HEK293T (cell line): ENCODE measurements around the gene CRLF1.

Experiments
- ARNT ChIP-seq: fragments of 450-650 bp; IDR thresholded peaks from 2 replicates; pipeline ENCODE4 v1.6.1; 2017; ENCODE audit warnings: mild to moderate bottlenecking
- FOXA1 ChIP-seq: fragments of 450-650 bp; IDR thresholded peaks from 2 replicates; pipeline ENCODE4 v1.6.1; 2016; ENCODE audit warnings: mild to moderate bottlenecking
- FOXM1 ChIP-seq: fragments of 450-650 bp; IDR thresholded peaks from 2 replicates; pipeline ENCODE4 v1.6.1; 2017; ENCODE audit warnings: mild to moderate bottlenecking, borderline replicate concordance
- HDGF ChIP-seq: fragments of 450-650 bp; IDR thresholded peaks from 2 replicates; pipeline ENCODE4 v1.6.1; 2017; ENCODE audit warnings: antibody characterized with exemption, borderline replicate concordance
- L3MBTL2 ChIP-seq: fragments of 450-650 bp; conservative IDR thresholded peaks from 2 replicates; pipeline ENCODE4 v1.6.1; 2016; ENCODE audit warnings: mild to moderate bottlenecking
- SP1 ChIP-seq: fragments of 450-650 bp; IDR thresholded peaks from 2 replicates; pipeline ENCODE4 v1.6.1; 2017
- TARDBP ChIP-seq: fragments of 450-650 bp; IDR thresholded peaks from 2 replicates; pipeline ENCODE4 v1.6.1; 2016
- ZNF384 ChIP-seq: fragments of 450-650 bp; IDR thresholded peaks from 2 replicates; pipeline ENCODE4 v1.6.1; 2016
- TF ChIP-seq, protein P1 (sequence below): fragments of 450-650 bp; IDR thresholded peaks from 2 replicates; pipeline ENCODE4 v1.6.1; 2016

DNA sequence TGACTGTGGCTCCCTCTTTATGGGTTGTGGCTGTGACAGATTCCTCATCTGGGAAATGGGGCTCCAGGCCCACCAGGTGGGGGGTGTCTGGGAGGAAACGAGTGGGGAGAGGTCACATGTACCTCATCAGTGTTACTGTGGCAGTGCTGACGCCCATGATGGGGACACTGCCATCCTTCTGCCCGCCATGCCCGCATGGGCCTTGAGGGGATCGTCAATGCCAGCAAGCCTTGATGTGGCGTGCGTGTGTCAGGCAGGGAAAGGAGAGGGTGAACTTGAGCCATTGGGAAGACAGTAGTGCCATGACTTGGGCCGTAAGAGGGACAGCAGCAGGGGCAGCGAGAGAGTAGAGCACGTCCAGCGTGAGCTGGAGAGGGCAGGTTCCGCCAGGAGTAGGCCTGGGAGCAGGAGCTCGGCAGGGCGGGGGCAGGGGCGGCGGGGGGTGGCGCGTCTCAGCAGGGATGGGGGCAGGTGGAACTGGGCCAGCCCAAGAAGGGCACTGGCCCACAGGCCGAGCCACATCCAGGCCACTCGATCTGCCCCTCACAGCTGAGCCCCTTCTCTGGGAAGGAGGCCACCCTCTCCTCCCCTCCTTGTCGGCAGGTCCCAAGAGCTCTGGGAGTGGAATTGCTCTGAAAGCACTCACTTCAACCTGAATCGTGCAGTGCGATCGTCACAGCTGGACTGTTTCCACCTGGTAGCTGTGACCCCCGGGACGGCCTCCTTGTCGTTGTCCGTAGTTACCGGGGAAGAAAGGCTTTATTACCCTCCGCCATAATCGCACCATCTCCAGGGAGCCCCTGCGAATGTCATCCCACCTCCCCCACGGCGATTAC is 40.2 kb upstream of the CRLF1 start:
- TF ChIP-seq FOXM1, result no peak
- TF ChIP-seq, protein P1, sequence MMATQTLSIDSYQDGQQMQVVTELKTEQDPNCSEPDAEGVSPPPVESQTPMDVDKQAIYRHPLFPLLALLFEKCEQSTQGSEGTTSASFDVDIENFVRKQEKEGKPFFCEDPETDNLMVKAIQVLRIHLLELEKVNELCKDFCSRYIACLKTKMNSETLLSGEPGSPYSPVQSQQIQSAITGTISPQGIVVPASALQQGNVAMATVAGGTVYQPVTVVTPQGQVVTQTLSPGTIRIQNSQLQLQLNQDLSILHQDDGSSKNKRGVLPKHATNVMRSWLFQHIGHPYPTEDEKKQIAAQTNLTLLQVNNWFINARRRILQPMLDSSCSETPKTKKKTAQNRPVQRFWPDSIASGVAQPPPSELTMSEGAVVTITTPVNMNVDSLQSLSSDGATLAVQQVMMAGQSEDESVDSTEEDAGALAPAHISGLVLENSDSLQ, result no peak
- no peak for TF ChIP-seq TARDBP
- TF ChIP-seq HDGF, result no peak
- no peak for TF ChIP-seq ARNT
- TF ChIP-seq L3MBTL2, result no peak
- TF ChIP-seq FOXA1, result no peak
- no peak for TF ChIP-seq ZNF384
- TF ChIP-seq SP1, result no peak
